GM12801 (cell line): ENCODE results near the gene CTAG1A.

ENCODE experiments used
- CTCF ChIP-seq: IDR thresholded peaks from one replicate; pipeline ENCODE4 v1.5.1; 2011; ENCODE audit warnings: control low read depth; ENCODE audit not compliant: insufficient read length; ENCODE audit errors: extremely low read depth

CTAG1A gene

GRCh38 chrX:154545673-154546274 is 39.2 kb upstream of the CTAG1A start:
- no peak for TF ChIP-seq CTCF

GRCh38 chrX:154546354-154547244 is 38.3 kb upstream of the CTAG1A start, which contains the start of gene G6PD:
G6PD (minus strand) TSS chrX:154546846; CDS start chrX:154546155, 691 bp downstream.
- no peak for TF ChIP-seq CTCF

GRCh38 chrX:154547245-154548027 is 37.5 kb upstream of the CTAG1A start, which contains the start of gene IKBKG:
IKBKG (plus strand) TSS chrX:154547620; CDS start chrX:154552003, 4,383 bp downstream.
- TF ChIP-seq CTCF, result no peak

- TF ChIP-seq CTCF, result no peak
These were observed 37.0 kb upstream of the CTAG1A start for GRCh38 chrX:154548028-154548316.

- TF ChIP-seq CTCF, result no peak
These were observed 35.2 kb upstream of the CTAG1A start for GRCh38 chrX:154549766-154550165.

GRCh38 chrX:154592505-154592904 is 7.6 kb downstream of the CTAG1A start:
- TF ChIP-seq CTCF, result no peak

GRCh38 chrX:154593201-154593600 is 8.3 kb downstream of the CTAG1A start:
- TF ChIP-seq CTCF, result no peak
